HepG2 (cell line): ENCODE data around the gene MGAT4C. TPM values are rescaled to one million over a fixed set of nuclear protein-coding genes. Genes with fewer than 3 reads are reported as not detected.
A peak's percentile ranks its signal among the peaks of the same experiment; 100 is the strongest.

Experiments used
- ATAC-seq: fragments of 200-7000 bp; cut with Tn5 transposase; 3 replicates; pipeline ENCODE4 v1.9.1; 2020; ENCODE audit warnings: mild to moderate bottlenecking, moderate library complexity
- BruUV-seq: library from RNA; stranded (reverse); fragments of 400-500 nt; replicated peaks from 2 replicates; lab custom pipeline; 2021; lab: Mats Ljungman, UMichigan
- CTCF ChIA-PET: fragments of 300-600 bp; formaldehyde crosslinking; extraction: SDS; loops from one replicate; lab custom pipeline; 2021; ENCODE audit warnings: low total read pairs, inconsistent platforms, low intra/inter-chr PET ratio; lab: Yijun Ruan, JAX
- POLR2A ChIA-PET: fragments of 350-600 bp; sonication (Branson Sonifier 250); formaldehyde crosslinking; loops from one replicate; lab custom pipeline; 2020; ENCODE audit warnings: antibody characterized with exemption, inconsistent platforms; lab: Yijun Ruan, JAX
- DNase-seq: peaks from one replicate; pipeline ENCODE4 v3.0.0-alpha.2; 2015; ENCODE audit warnings: low spot score
- FAIRE-seq: peaks from 3 replicates; lab custom pipeline; 2011; peaks lifted over from hg19 to GRCh38; lab: Jason Lieb, UNC
- H2AFZ ChIP-seq: one replicate; pipeline ENCODE4 v1.6.1; 2011; ENCODE audit warnings: low read length, inconsistent platforms
- H3K27ac ChIP-seq: fragments of 300-600 bp; 3 replicates; pipeline ENCODE4 v1.8.0; 2011; ENCODE audit warnings: mixed run types, mild to moderate bottlenecking, mixed read lengths, low read length, inconsistent platforms; ENCODE audit not compliant: insufficient read depth; ENCODE audit errors: extremely low read length
- H3K27me3 ChIP-seq, 2 experiments: fragments of 200-600 bp in 1 of 2; 2 replicates in 1 of 2; 3 replicates in 1 of 2; pipeline versions ENCODE4 v1.6.0 to v1.8.0; 2011; ENCODE audit warnings: low read length in 2 of 2, mild to moderate bottlenecking in 2 of 2, moderate library complexity in 2 of 2, inconsistent platforms in 1 of 2; ENCODE audit not compliant: insufficient read depth in 2 of 2, control insufficient read depth in 1 of 2
- H3K36me3 ChIP-seq, 2 experiments: fragments of 200-600 bp in 1 of 2; replicated peaks in 1 of 2; 2 replicates in 1 of 2; 3 replicates in 1 of 2; pipeline versions ENCODE4 v1.5.1 to v1.8.0; 2011; ENCODE audit warnings: low read length in 2 of 2, inconsistent platforms in 1 of 2; ENCODE audit not compliant: insufficient read depth in 2 of 2, control insufficient read depth in 1 of 2
- H3K4me1 ChIP-seq: 2 replicates; pipeline ENCODE4 v1.5.1; 2012; ENCODE audit warnings: low read length, inconsistent platforms; ENCODE audit not compliant: insufficient read depth
- H3K4me2 ChIP-seq: 2 replicates; pipeline ENCODE4 v1.6.0; 2011; ENCODE audit warnings: low read depth, low read length, inconsistent platforms
- H3K4me3 ChIP-seq, 3 experiments: fragments of 200-600 bp in 1 of 3; sonication (generic), shearing (Covaris generic) in 1 of 3; replicated peaks in 1 of 3; 2 replicates each; pipeline ENCODE4 v1.5.1; 2011 to 2016; ENCODE audit warnings: low read length in 3 of 3, inconsistent platforms in 2 of 3, low read depth in 2 of 3, mild to moderate bottlenecking in 2 of 3, control low read depth in 1 of 3, mixed read lengths in 1 of 3; ENCODE audit not compliant: insufficient read depth in 1 of 3
- H3K79me2 ChIP-seq: one replicate; pipeline ENCODE4 v1.6.1; 2011; ENCODE audit warnings: low read length, inconsistent platforms; ENCODE audit not compliant: insufficient read depth
- H3K9ac ChIP-seq: 2 replicates; pipeline ENCODE4 v1.6.0; 2011; ENCODE audit warnings: mild to moderate bottlenecking, low read depth, low read length, inconsistent platforms; ENCODE audit not compliant: insufficient read depth
- H3K9me3 ChIP-seq: 2 replicates; pipeline ENCODE4 v1.5.1; 2012; ENCODE audit warnings: mild to moderate bottlenecking, low read length
- H4K20me1 ChIP-seq: 2 replicates; pipeline ENCODE4 v1.6.0; 2011; ENCODE audit warnings: inconsistent platforms, mild to moderate bottlenecking, low read length, moderate library complexity; ENCODE audit not compliant: insufficient read depth
- CSRNP1 ChIP-seq: sonication (generic); formaldehyde crosslinking; IDR thresholded peaks from 2 replicates; pipeline ENCODE4 v1.8.1; 2023; ENCODE audit warnings: mild to moderate bottlenecking, missing genetic modification reagents
- FOXK2 ChIP-seq: fragments of 450-650 bp; IDR thresholded peaks from 2 replicates; pipeline ENCODE4 v1.6.1; 2016
- GFI1 ChIP-seq: sonication (generic); formaldehyde crosslinking; IDR thresholded peaks from 2 replicates; pipeline ENCODE4 v1.5.0; 2020; ENCODE audit warnings: missing genetic modification reagents, mild to moderate bottlenecking, borderline replicate concordance
- SP1 ChIP-seq, 2 experiments: fragments of 450-650 bp in 1 of 2; sonication (generic) in 1 of 2; formaldehyde crosslinking in 1 of 2; IDR thresholded peaks; 2 replicates each; pipeline versions ENCODE4 v1.4.0 to v1.6.1; 2016 to 2020; ENCODE audit warnings: missing genetic modification reagents in 1 of 2
- TAF1 ChIP-seq: sonication (generic); formaldehyde crosslinking; IDR thresholded peaks from 2 replicates; pipeline ENCODE4 v1.4.0; 2020; ENCODE audit warnings: missing genetic modification reagents
- ZBTB4 ChIP-seq: sonication (generic); formaldehyde crosslinking; IDR thresholded peaks from 2 replicates; pipeline ENCODE4 v1.4.0; 2020; ENCODE audit warnings: missing genetic modification reagents, mild to moderate bottlenecking, borderline replicate concordance
- ZBTB40 ChIP-seq, 2 experiments: fragments of 450-650 bp in 1 of 2; sonication (generic) in 1 of 2; formaldehyde crosslinking in 1 of 2; IDR thresholded peaks; 2 replicates each; pipeline versions ENCODE4 v1.6.1 to v1.8.0; 2016 to 2022; ENCODE audit warnings: antibody characterized with exemption in 1 of 2, mild to moderate bottlenecking in 1 of 2, missing genetic modification reagents in 1 of 2
- ZNF274 ChIP-seq: sonication (generic); formaldehyde crosslinking; IDR thresholded peaks from 2 replicates; pipeline ENCODE4 v1.5.1; 2020; ENCODE audit warnings: mild to moderate bottlenecking, missing genetic modification reagents
- ZSCAN20 ChIP-seq: sonication (generic); formaldehyde crosslinking; IDR thresholded peaks from 2 replicates; pipeline ENCODE4 v1.4.0; 2020; ENCODE audit warnings: missing genetic modification reagents, mild to moderate bottlenecking, borderline replicate concordance
- in situ Hi-C: cut with HindIII; loops from 2 replicates; pipeline ENCODE4 v1.10.0; 2017; ENCODE audit warnings: low pct_unique_long_range_greater_than_20kb; ENCODE audit not compliant: extremely low pct_ligation_motif_present
- intact Hi-C: fragments of 100-400 bp; cut with micrococcal nuclease; formaldehyde crosslinking; loops from one replicate; pipeline ENCODE4 v1.10.0; 2022; ENCODE audit not compliant: unreplicated experiment
- polyA plus RNA-seq, 8 experiments: library from polyadenylated mRNA; depleted of rRNA in 3 of 8; stranded (reverse) in 7 of 8; unstranded in 1 of 8; fragments of >200 nt; fragmentation: Illumina TruSeq in 4 of 8; extraction: Trizol in 4 of 8; gene quantifications; 2 replicates each; pipeline versions ENCODE4 v1.2.1 to v1.2.3, GENCODE V29; 2011 to 2016; ENCODE audit warnings: low read depth in 4 of 8, missing spikeins in 1 of 8, mixed read lengths in 1 of 8; ENCODE audit not compliant: insufficient read depth in 1 of 8
- total RNA-seq, 5 experiments: library from RNA; depleted of rRNA; stranded (reverse); fragments of >200 nt; fragmentation: Illumina TruSeq; extraction: Trizol; gene quantifications; 2 replicates each; pipeline ENCODE4 v1.2.3, GENCODE V29; 2016; ENCODE audit warnings: low read depth in 1 of 5

The MGAT4C gene
- total and polyA plus RNA-seq, 2 of the 13 experiments (the other 11 are each of a cell fraction or from before 2014, with no cell fraction given), result not detected

- TF ChIP-seq ZBTB40 (IDR thresholded peaks at IDR 0.05) (peak; percentile 85), ZBTB40 (CRISPR knock-in tag; IDR thresholded peaks at IDR 0.05) (no peak)
Observed at GRCh38 chr12:86015026-86015425, 241.2 kb downstream of the MGAT4C start (continued).

GRCh38 chr12:86006727-86007126 is 249.5 kb downstream of the MGAT4C start:
- no peaks in the 10 kb centered on the region for H3K27me3 ChIP-seq
- no peaks in the 10 kb centered on the region for H3K36me3 ChIP-seq
- H3K4me2 ChIP-seq, result no peak overlapping the region
- FAIRE-seq, result no peak
- intact Hi-C loops, result no loop called here
- no peak overlapping the region for H3K9ac ChIP-seq
- no TSS peak for BruUV-seq
- 0 out of 2 replicates have a peak, but pooled peaks cover 8% of the 10 kb centered on the region for H3K9me3 ChIP-seq
- no peak overlapping the region for H3K4me3 ChIP-seq
- no peaks in the 10 kb centered on the region for H3K4me1 ChIP-seq
- no peaks in the 10 kb centered on the region for H4K20me1 ChIP-seq
- in situ Hi-C loops, result no loop called here
- ATAC-seq, result no peak
- no peak for DNase-seq
- no peak overlapping the region for H2AFZ ChIP-seq
- POLR2A ChIA-PET, result no interaction called here
- CTCF ChIA-PET, result no interaction called here
- H3K79me2 ChIP-seq, result no peaks in the 10 kb centered on the region
- H3K27ac ChIP-seq, result no peak overlapping the region
- TF ChIP-seq GFI1 (CRISPR knock-in tag), result no peak
- no peak for TF ChIP-seq ZSCAN20 (CRISPR knock-in tag)
- TF ChIP-seq CSRNP1 (CRISPR knock-in tag), result no peak
- no peak for TF ChIP-seq TAF1 (CRISPR knock-in tag)
- TF ChIP-seq FOXK2, result no peak
- no peak for TF ChIP-seq ZBTB4
- no peak for TF ChIP-seq ZNF274 (CRISPR knock-in tag)
- no peak for TF ChIP-seq SP1 (IDR thresholded peaks at IDR 0.05)
- TF ChIP-seq SP1 (CRISPR knock-in tag; IDR thresholded peaks at IDR 0.05), result no peak
